ENCODE measurements around the gene RNASEH2B. TPM values are rescaled to one million over a fixed set of nuclear protein-coding genes. Genes with fewer than 3 reads are reported as not detected.

Gene RNASEH2B
- total RNA-seq, 1 experiment from 2014 or later: 80.7 TPM

GRCh38 chr13:51003642-51004041 lies 94.1 kb downstream of the RNASEH2B start:
- Histone ChIP-seq H3K4me1 (ENCODE audit: insufficient read depth, low read length, poor library complexity, severe bottlenecking) (peaks cover 10% of the 10 kb centered on the region), H3K27me3 (replicated peaks; ENCODE audit: insufficient read depth, low read depth, low read length, poor library complexity) (no peaks in the 10 kb centered on the region), H3K36me3 (ENCODE audit: insufficient read depth, low read length, poor library complexity, severe bottlenecking) (no peaks in the 10 kb centered on the region), H3K4me3 (ENCODE audit: low read depth, low read length, poor library complexity, severe bottlenecking) (no peak overlapping the region), H3K27ac (ENCODE audit: low read depth, low read length, poor library complexity, severe bottlenecking) (no peak overlapping the region), H3K9me3 (ENCODE audit: low read depth, low read length, poor library complexity, severe bottlenecking) (no peaks in the 10 kb centered on the region)
- intact Hi-C loops (cut with micrococcal nuclease; ENCODE audit: unreplicated experiment): no loop called here
- no TSS peak for BruUV-seq (replicated peaks)
- POLR2A ChIA-PET (ENCODE audit: low non-redundant PET): no interaction called here
- CTCF ChIA-PET: no interaction called here
- DNase-seq (ENCODE audit: low spot score): no peak
- TF ChIP-seq EZH2 (IDR thresholded peaks at IDR 0.05; ENCODE audit: borderline replicate concordance, low read depth, low read length, poor library complexity, severe bottlenecking): no peak
- TF ChIP-seq CTCF (conservative IDR thresholded peaks at IDR 0.05; ENCODE audit: low read depth, low read length): no peak

GRCh38 chr13:51004111-51004865 lies 94.7 kb downstream of the RNASEH2B start:
- ChIA-PET CTCF (no interaction called here), POLR2A (ENCODE audit: low non-redundant PET) (no interaction called here)
- Histone ChIP-seq H3K9me3 (ENCODE audit: low read depth, low read length, poor library complexity, severe bottlenecking) (no peaks in the 10 kb centered on the region), H3K27ac (ENCODE audit: low read depth, low read length, poor library complexity, severe bottlenecking) (no peak overlapping the region), H3K27me3 (replicated peaks; ENCODE audit: insufficient read depth, low read depth, low read length, poor library complexity) (no peaks in the 10 kb centered on the region), H3K4me1 (ENCODE audit: insufficient read depth, low read length, poor library complexity, severe bottlenecking) (peaks cover 10% of the 10 kb centered on the region), H3K4me3 (ENCODE audit: low read depth, low read length, poor library complexity, severe bottlenecking) (no peak overlapping the region), H3K36me3 (ENCODE audit: insufficient read depth, low read length, poor library complexity, severe bottlenecking) (no peaks in the 10 kb centered on the region)
- BruUV-seq (replicated peaks): no TSS peak
- no peak for TF ChIP-seq CTCF (conservative IDR thresholded peaks at IDR 0.05; ENCODE audit: low read depth, low read length)
- no peak for TF ChIP-seq EZH2 (IDR thresholded peaks at IDR 0.05; ENCODE audit: borderline replicate concordance, low read depth, low read length, poor library complexity, severe bottlenecking)
- intact Hi-C loops (cut with micrococcal nuclease; ENCODE audit: unreplicated experiment): no loop called here
- DNase-seq (ENCODE audit: low spot score): no peak

GRCh38 chr13:51004918-51005460 lies 95.4 kb downstream of the RNASEH2B start:
- ChIA-PET CTCF (no interaction called here), POLR2A (ENCODE audit: low non-redundant PET) (no interaction called here)
- intact Hi-C loops (cut with micrococcal nuclease; ENCODE audit: unreplicated experiment): no loop called here
- H3K27ac ChIP-seq (ENCODE audit: low read depth, low read length, poor library complexity, severe bottlenecking): no peak overlapping the region
- no peaks in the 10 kb centered on the region for H3K36me3 ChIP-seq (ENCODE audit: insufficient read depth, low read length, poor library complexity, severe bottlenecking)
- BruUV-seq (replicated peaks): no TSS peak
- H3K4me1 ChIP-seq (ENCODE audit: insufficient read depth, low read length, poor library complexity, severe bottlenecking): peaks cover 10% of the 10 kb centered on the region
- H3K4me3 ChIP-seq (ENCODE audit: low read depth, low read length, poor library complexity, severe bottlenecking): no peak overlapping the region
- DNase-seq (ENCODE audit: low spot score): peak; percentile 42
- no peaks in the 10 kb centered on the region for H3K9me3 ChIP-seq (ENCODE audit: low read depth, low read length, poor library complexity, severe bottlenecking)
- H3K27me3 ChIP-seq (replicated peaks; ENCODE audit: insufficient read depth, low read depth, low read length, poor library complexity): no peaks in the 10 kb centered on the region
- TF ChIP-seq EZH2 (IDR thresholded peaks at IDR 0.05; ENCODE audit: borderline replicate concordance, low read depth, low read length, poor library complexity, severe bottlenecking) (no peak), CTCF (conservative IDR thresholded peaks at IDR 0.05; ENCODE audit: low read depth, low read length) (no peak)
